Stimulated activated CD4-positive, alpha-beta T cell treated with anti-CD3 and anti-CD28 coated beads, Interleukin-12 subunit alpha, Interleukin-12 subunit beta, amount 100 ng/mL, for 24 hours (primary cell): Measurements from ENCODE around the gene FHOD3.
"Not testable (repeated sequence)": the region's sequence is repeated elsewhere in the genome, so short reads cannot be mapped to it uniquely, and the experiment has no call there.

Experiments
- DNase-seq, 2 experiments: peaks; one replicate each; pipeline ENCODE4 v3.0.0-alpha.2; 2020; ENCODE audit warnings: low read depth in 2 of 2

Gene FHOD3

GRCh38 chr18:36782710-36783109 lies 485.2 kb downstream of the FHOD3 start:
- DNase-seq: no peak

GRCh38 chr18:36783792-36784191 lies 486.3 kb downstream of the FHOD3 start:
- DNase-seq: no peak

- DNase-seq: no peak
Observed at GRCh38 chr18:36786686-36787085, 489.2 kb downstream of the FHOD3 start.

- DNase-seq: no peak
Observed at GRCh38 chr18:36792634-36793283, 495.2 kb downstream of the FHOD3 start.

GRCh38 chr18:36798738-36799473 lies 501.4 kb downstream of the FHOD3 start:
- no peak for DNase-seq

GRCh38 chr18:36805105-36805504 lies 507.6 kb downstream of the FHOD3 start:
- DNase-seq: no peak

GRCh38 chr18:36808681-36809080 lies 511.2 kb downstream of the FHOD3 start:
- no peak for DNase-seq

- no peak for DNase-seq
Observed at GRCh38 chr18:36809590-36810381, 512.3 kb downstream of the FHOD3 start.

GRCh38 chr18:36811430-36811829 lies 513.9 kb downstream of the FHOD3 start:
- DNase-seq: no peak

- DNase-seq: no peak
Observed at GRCh38 chr18:36811955-36812354, 514.4 kb downstream of the FHOD3 start.

- no peak for DNase-seq
Observed at GRCh38 chr18:36812678-36813077, 515.2 kb downstream of the FHOD3 start.

GRCh38 chr18:36813101-36813775 lies 515.7 kb downstream of the FHOD3 start:
- no peak for DNase-seq

- DNase-seq: no peak
Observed at GRCh38 chr18:36813824-36814223, 516.3 kb downstream of the FHOD3 start.

- no peak for DNase-seq
Observed at GRCh38 chr18:36814994-36815393, 517.5 kb downstream of the FHOD3 start.

GRCh38 chr18:36816096-36816495 lies 518.6 kb downstream of the FHOD3 start:
- DNase-seq: not testable (repeated sequence)

GRCh38 chr18:36817039-36817438 lies 519.5 kb downstream of the FHOD3 start:
- no peak for DNase-seq

GRCh38 chr18:36818652-36819051 lies 521.1 kb downstream of the FHOD3 start:
- no peak for DNase-seq

GRCh38 chr18:36819621-36820020 lies 522.1 kb downstream of the FHOD3 start:
- DNase-seq: no peak

- DNase-seq: no peak
Observed at GRCh38 chr18:36821681-36822080, 524.2 kb downstream of the FHOD3 start.

GRCh38 chr18:36825526-36825925 lies 528.0 kb downstream of the FHOD3 start:
- no peak for DNase-seq

- DNase-seq: no peak
Observed at GRCh38 chr18:36826556-36826955, 529.0 kb downstream of the FHOD3 start.

GRCh38 chr18:36828157-36828629 lies 530.7 kb downstream of the FHOD3 start:
- DNase-seq: no peak
